Amniotic stem cell (primary cell): ENCODE data around the gene MT1M.
"Not testable (repeated sequence)": the region's sequence is repeated elsewhere in the genome, so short reads cannot be mapped to it uniquely, and the experiment has no call there.

Experiments used
- DNase-seq: peaks from one replicate; lab custom pipeline; 2025; lab: John Stamatoyannopoulos, UW

The MT1M gene

GRCh38 chr16:56632156-56632847 is at the start of gene MT1M:
Gene MT1M (plus strand): TSS chr16:56632659. CDS start chr16:56632732, 73 bp downstream.
- no peak for DNase-seq

GRCh38 chr16:56582911-56583310 is 49.5 kb upstream of the MT1M start:
- DNase-seq, result not testable (repeated sequence)

GRCh38 chr16:56583351-56584168 is 48.9 kb upstream of the MT1M start:
- no peak for DNase-seq

GRCh38 chr16:56584276-56584675 is 48.2 kb upstream of the MT1M start:
- no peak for DNase-seq

GRCh38 chr16:56588781-56589140 is 43.7 kb upstream of the MT1M start:
- no peak for DNase-seq

GRCh38 chr16:56589141-56590039 is 43.1 kb upstream of the MT1M start, which contains the start of gene MT3:
Gene MT3 (plus strand): TSS chr16:56589528. CDS start chr16:56589591, 63 bp downstream.
- no peak for DNase-seq

- no peak for DNase-seq
Measured at GRCh38 chr16:56591377-56592060, 40.9 kb upstream of the MT1M start.

- no peak for DNase-seq
Measured at GRCh38 chr16:56593573-56594291, 38.7 kb upstream of the MT1M start.

- no peak for DNase-seq
Measured at GRCh38 chr16:56594292-56594619, 38.2 kb upstream of the MT1M start.

GRCh38 chr16:56600398-56600999 is 32.0 kb upstream of the MT1M start:
- peak; percentile 50 for DNase-seq

GRCh38 chr16:56601325-56601724 is 31.1 kb upstream of the MT1M start:
- no peak for DNase-seq

- DNase-seq, result no peak
Measured at GRCh38 chr16:56603589-56603988, 28.9 kb upstream of the MT1M start.

GRCh38 chr16:56604966-56605365 is 27.5 kb upstream of the MT1M start:
- no peak for DNase-seq

- DNase-seq, result no peak
Measured at GRCh38 chr16:56605475-56605874, 27.0 kb upstream of the MT1M start.

- no peak for DNase-seq
Measured at GRCh38 chr16:56606071-56606475, 26.4 kb upstream of the MT1M start.

- no peak for DNase-seq
Measured at GRCh38 chr16:56606476-56607108, 25.9 kb upstream of the MT1M start.

- DNase-seq, result peak; percentile 86
Measured at GRCh38 chr16:56607109-56607618, 25.3 kb upstream of the MT1M start.

GRCh38 chr16:56607675-56608042 is 24.8 kb upstream of the MT1M start:
- no peak for DNase-seq

- DNase-seq, result peak; percentile 90
Measured at GRCh38 chr16:56608043-56608875, 24.2 kb upstream of the MT1M start, which contains the start of gene MT2A. Gene MT2A (plus strand): TSS chr16:56608584. CDS start chr16:56608656, 72 bp downstream.
